ENCODE results near the gene PTPRN2.

DNA sequence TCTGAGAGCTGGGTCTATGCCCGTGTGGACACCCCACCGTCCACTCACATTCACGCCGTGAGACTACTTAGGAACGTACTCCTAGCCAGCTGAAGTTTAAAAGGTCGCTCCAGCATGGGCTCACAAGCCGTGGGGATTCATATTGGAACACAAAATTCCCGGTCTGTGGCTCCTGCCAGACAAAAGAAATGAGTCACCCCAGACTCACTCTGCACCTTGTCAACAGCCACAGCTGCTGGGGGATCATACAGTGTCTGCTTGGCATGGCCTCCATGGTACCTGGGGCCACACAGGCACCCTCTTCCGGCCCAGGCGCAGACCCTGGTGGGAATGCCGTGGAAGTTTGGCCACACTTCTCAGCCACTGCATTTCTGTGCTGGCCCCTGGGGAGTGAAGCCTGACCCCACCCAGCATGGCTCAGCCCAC is 1022.4 kb downstream of the PTPRN2 start:
- TF ChIP-seq, protein P1, sequence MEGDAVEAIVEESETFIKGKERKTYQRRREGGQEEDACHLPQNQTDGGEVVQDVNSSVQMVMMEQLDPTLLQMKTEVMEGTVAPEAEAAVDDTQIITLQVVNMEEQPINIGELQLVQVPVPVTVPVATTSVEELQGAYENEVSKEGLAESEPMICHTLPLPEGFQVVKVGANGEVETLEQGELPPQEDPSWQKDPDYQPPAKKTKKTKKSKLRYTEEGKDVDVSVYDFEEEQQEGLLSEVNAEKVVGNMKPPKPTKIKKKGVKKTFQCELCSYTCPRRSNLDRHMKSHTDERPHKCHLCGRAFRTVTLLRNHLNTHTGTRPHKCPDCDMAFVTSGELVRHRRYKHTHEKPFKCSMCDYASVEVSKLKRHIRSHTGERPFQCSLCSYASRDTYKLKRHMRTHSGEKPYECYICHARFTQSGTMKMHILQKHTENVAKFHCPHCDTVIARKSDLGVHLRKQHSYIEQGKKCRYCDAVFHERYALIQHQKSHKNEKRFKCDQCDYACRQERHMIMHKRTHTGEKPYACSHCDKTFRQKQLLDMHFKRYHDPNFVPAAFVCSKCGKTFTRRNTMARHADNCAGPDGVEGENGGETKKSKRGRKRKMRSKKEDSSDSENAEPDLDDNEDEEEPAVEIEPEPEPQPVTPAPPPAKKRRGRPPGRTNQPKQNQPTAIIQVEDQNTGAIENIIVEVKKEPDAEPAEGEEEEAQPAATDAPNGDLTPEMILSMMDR (conservative IDR thresholded peaks at IDR 0.05): no peak
- TF ChIP-seq EZH2 (IDR thresholded peaks at IDR 0.05; ENCODE audit: low read depth): no peak

Measured in PC-9 (cell line).